Measurements from ENCODE around the gene CDC25B. TPM values are rescaled to one million over a fixed set of nuclear protein-coding genes. Genes with fewer than 3 reads are reported as not detected.
A peak's percentile ranks its signal among the peaks of the same experiment; 100 is the strongest.

CDC25B gene
- total and polyA plus RNA-seq, 2 of the 13 experiments (the other 11 are each of a cell fraction or from before 2014, with no cell fraction given), result 14.5 to 19.4 TPM

GRCh38 chr20:3795511-3796468 lies at the start of gene CDC25B (continued):
- TF ChIP-seq POLR2AphosphoS2 (IDR thresholded peaks at IDR 0.05; ENCODE audit: low read depth, low read length) (no peak), ZNF430 (CRISPR knock-in tag; IDR thresholded peaks at IDR 0.05) (peak; percentile 42; the same call in 1 of the 2 replicates), ZHX1 (CRISPR knock-in tag; IDR thresholded peaks at IDR 0.05; ENCODE audit: low read depth) (peak; percentile 93), KLF9 (CRISPR knock-in tag; IDR thresholded peaks at IDR 0.05; ENCODE audit: low read depth) (no peak), ZFP90 (CRISPR knock-in tag; IDR thresholded peaks at IDR 0.05; ENCODE audit: borderline replicate concordance) (peak; percentile 60; the same call in 1 of the 2 replicates), CENPT (CRISPR knock-in tag; IDR thresholded peaks at IDR 0.05; ENCODE audit: low read depth) (no peak), TERF1 (CRISPR knock-in tag; IDR thresholded peaks at IDR 0.05) (no peak), RELA (CRISPR knock-in tag; IDR thresholded peaks at IDR 0.05) (0 out of 2 replicates have a peak, but pooled peaks have one; percentile 50), RXRA (CRISPR knock-in tag; IDR thresholded peaks at IDR 0.05) (peak; percentile 90)
- TF ChIP-seq, protein P1, sequence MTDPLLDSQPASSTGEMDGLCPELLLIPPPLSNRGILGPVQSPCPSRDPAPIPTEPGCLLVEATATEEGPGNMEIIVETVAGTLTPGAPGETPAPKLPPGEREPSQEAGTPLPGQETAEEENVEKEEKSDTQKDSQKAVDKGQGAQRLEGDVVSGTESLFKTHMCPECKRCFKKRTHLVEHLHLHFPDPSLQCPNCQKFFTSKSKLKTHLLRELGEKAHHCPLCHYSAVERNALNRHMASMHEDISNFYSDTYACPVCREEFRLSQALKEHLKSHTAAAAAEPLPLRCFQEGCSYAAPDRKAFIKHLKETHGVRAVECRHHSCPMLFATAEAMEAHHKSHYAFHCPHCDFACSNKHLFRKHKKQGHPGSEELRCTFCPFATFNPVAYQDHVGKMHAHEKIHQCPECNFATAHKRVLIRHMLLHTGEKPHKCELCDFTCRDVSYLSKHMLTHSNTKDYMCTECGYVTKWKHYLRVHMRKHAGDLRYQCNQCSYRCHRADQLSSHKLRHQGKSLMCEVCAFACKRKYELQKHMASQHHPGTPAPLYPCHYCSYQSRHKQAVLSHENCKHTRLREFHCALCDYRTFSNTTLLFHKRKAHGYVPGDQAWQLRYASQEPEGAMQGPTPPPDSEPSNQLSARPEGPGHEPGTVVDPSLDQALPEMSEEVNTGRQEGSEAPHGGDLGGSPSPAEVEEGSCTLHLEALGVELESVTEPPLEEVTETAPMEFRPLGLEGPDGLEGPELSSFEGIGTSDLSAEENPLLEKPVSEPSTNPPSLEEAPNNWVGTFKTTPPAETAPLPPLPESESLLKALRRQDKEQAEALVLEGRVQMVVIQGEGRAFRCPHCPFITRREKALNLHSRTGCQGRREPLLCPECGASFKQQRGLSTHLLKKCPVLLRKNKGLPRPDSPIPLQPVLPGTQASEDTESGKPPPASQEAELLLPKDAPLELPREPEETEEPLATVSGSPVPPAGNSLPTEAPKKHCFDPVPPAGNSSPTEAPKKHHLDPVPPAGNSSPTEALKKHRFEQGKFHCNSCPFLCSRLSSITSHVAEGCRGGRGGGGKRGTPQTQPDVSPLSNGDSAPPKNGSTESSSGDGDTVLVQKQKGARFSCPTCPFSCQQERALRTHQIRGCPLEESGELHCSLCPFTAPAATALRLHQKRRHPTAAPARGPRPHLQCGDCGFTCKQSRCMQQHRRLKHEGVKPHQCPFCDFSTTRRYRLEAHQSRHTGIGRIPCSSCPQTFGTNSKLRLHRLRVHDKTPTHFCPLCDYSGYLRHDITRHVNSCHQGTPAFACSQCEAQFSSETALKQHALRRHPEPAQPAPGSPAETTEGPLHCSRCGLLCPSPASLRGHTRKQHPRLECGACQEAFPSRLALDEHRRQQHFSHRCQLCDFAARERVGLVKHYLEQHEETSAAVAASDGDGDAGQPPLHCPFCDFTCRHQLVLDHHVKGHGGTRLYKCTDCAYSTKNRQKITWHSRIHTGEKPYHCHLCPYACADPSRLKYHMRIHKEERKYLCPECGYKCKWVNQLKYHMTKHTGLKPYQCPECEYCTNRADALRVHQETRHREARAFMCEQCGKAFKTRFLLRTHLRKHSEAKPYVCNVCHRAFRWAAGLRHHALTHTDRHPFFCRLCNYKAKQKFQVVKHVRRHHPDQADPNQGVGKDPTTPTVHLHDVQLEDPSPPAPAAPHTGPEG (CRISPR knock-in tag; IDR thresholded peaks at IDR 0.05), result no peak
- TF ChIP-seq, protein P2, sequence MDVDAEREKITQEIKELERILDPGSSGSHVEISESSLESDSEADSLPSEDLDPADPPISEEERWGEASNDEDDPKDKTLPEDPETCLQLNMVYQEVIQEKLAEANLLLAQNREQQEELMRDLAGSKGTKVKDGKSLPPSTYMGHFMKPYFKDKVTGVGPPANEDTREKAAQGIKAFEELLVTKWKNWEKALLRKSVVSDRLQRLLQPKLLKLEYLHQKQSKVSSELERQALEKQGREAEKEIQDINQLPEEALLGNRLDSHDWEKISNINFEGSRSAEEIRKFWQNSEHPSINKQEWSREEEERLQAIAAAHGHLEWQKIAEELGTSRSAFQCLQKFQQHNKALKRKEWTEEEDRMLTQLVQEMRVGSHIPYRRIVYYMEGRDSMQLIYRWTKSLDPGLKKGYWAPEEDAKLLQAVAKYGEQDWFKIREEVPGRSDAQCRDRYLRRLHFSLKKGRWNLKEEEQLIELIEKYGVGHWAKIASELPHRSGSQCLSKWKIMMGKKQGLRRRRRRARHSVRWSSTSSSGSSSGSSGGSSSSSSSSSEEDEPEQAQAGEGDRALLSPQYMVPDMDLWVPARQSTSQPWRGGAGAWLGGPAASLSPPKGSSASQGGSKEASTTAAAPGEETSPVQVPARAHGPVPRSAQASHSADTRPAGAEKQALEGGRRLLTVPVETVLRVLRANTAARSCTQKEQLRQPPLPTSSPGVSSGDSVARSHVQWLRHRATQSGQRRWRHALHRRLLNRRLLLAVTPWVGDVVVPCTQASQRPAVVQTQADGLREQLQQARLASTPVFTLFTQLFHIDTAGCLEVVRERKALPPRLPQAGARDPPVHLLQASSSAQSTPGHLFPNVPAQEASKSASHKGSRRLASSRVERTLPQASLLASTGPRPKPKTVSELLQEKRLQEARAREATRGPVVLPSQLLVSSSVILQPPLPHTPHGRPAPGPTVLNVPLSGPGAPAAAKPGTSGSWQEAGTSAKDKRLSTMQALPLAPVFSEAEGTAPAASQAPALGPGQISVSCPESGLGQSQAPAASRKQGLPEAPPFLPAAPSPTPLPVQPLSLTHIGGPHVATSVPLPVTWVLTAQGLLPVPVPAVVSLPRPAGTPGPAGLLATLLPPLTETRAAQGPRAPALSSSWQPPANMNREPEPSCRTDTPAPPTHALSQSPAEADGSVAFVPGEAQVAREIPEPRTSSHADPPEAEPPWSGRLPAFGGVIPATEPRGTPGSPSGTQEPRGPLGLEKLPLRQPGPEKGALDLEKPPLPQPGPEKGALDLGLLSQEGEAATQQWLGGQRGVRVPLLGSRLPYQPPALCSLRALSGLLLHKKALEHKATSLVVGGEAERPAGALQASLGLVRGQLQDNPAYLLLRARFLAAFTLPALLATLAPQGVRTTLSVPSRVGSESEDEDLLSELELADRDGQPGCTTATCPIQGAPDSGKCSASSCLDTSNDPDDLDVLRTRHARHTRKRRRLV (CRISPR knock-in tag; IDR thresholded peaks at IDR 0.05), result 0 out of 2 replicates have a peak, but pooled peaks have one; percentile 14

All from HepG2 (cell line).